ENCODE results near the gene CYP2R1. TPM values are rescaled to one million over a fixed set of nuclear protein-coding genes. Genes with fewer than 3 reads are reported as not detected.

Gene CYP2R1
- total RNA-seq, 2 experiments from 2014 or later = 14.2 to 15.8 TPM

- CTCF ChIA-PET = interaction anchor here (0.5 kb wide), 1 partner anchor 669 kb away, joined by 4 read pairs; no protein-coding TSS in a partner anchor
- Histone ChIP-seq H3K36me3 (ENCODE audit: insufficient read depth, low read length) (peaks cover 31% of the 10 kb centered on the region), H3K27ac (ENCODE audit: low read depth in 1 of 2, low read length in 2 of 2) (no peak overlapping the region), H3K4me3 (ENCODE audit: low read length) (no peak overlapping the region), H3K9me3 (ENCODE audit: control insufficient read depth in 1 of 2, insufficient read depth in 1 of 2, low read length in 2 of 2) (no peaks in the 10 kb centered on the region), H3K27me3 (ENCODE audit: control insufficient read depth in 1 of 2, insufficient read depth in 2 of 2, low read length in 2 of 2) (no peaks in the 10 kb centered on the region), H3K4me1 (ENCODE audit: insufficient read depth, low read length) (no peaks in the 10 kb centered on the region)
- Mint-ChIP-seq H3K27ac (peak overlapping the region; percentile 28), H3K9me3 (peaks cover 5% of the 10 kb centered on the region), H3K27me3 (no peaks in the 10 kb centered on the region), H3K36me3 (ENCODE audit: low read depth) (peaks cover 60% of the 10 kb centered on the region), H3K4me1 (ENCODE audit: low read depth) (peaks cover 26% of the 10 kb centered on the region), H3K4me3 (no peak overlapping the region)
- intact Hi-C loops (cut with DNase I, micrococcal nuclease) = no loop called here
- DNase-seq = no peak
- no peak for ATAC-seq (ENCODE audit: poor library complexity)
- POLR2A ChIA-PET = interaction anchor here (1.4 kb wide), 1 partner anchor 10 kb away, joined by 3 read pairs; no protein-coding TSS in a partner anchor
- TF ChIP-seq, protein P1, sequence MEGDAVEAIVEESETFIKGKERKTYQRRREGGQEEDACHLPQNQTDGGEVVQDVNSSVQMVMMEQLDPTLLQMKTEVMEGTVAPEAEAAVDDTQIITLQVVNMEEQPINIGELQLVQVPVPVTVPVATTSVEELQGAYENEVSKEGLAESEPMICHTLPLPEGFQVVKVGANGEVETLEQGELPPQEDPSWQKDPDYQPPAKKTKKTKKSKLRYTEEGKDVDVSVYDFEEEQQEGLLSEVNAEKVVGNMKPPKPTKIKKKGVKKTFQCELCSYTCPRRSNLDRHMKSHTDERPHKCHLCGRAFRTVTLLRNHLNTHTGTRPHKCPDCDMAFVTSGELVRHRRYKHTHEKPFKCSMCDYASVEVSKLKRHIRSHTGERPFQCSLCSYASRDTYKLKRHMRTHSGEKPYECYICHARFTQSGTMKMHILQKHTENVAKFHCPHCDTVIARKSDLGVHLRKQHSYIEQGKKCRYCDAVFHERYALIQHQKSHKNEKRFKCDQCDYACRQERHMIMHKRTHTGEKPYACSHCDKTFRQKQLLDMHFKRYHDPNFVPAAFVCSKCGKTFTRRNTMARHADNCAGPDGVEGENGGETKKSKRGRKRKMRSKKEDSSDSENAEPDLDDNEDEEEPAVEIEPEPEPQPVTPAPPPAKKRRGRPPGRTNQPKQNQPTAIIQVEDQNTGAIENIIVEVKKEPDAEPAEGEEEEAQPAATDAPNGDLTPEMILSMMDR (IDR thresholded peaks at IDR 0.05) = no peak
These were observed 9.8 kb downstream of the CYP2R1 start for GRCh38 chr11:14882196-14882595.

DNA sequence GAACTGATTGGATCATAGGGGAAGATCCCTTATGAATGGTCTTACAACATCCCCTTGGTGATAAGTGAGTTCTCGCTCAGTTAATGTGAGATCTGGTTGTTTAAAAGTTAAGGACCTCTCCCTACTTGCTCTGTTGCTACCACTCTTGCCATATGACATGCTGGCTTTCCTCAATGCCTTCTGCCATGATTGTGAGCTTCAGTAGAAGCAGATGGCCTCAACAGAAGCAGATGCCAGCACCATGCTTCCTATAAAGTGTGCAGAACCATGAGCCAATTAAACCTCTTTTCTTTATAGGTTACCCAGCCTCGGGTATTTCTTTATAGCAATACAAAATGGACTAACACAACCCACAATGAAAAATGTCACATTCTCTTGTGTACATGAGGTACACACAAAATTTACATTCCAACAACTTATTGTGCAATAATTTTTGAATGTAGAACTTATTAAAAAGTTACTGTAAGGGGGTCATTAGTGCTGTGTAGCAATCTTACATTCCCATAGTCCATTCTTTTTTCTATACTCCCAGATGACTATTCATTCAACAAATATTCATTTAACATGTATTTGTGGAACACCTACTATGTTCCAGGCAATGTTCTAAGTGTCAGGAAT lies 10.3 kb downstream of the CYP2R1 start:
- no peak for ATAC-seq (ENCODE audit: poor library complexity)
- H3K36me3 Mint-ChIP-seq (ENCODE audit: low read depth) = peaks cover 64% of the 10 kb centered on the region
- intact Hi-C loops (cut with DNase I, micrococcal nuclease) = no loop called here

DNA sequence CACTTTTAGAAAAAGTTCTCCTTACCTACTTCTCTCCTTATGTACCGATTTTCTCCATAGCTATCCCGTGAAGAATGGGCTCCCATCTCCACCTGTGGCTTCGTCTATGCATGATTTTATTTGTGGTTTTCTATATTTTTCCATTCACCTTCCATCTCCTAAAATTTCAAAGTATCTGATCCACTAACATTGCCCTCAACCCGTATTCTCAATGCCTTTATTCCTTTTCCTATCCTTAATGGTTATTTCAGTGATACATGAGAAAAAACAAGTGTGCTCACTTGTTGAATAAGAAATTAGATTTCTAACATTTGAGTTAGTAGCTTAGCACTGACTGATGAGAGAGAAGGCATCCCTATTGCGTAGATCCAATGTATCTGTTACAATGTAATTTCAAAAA lies 16.9 kb downstream of the CYP2R1 start:
- TF ChIP-seq, protein P1 (IDR thresholded peaks at IDR 0.05) = no peak
- Mint-ChIP-seq H3K27ac (peak overlapping the region; percentile 25), H3K4me3 (no peak overlapping the region), H3K4me1 (ENCODE audit: low read depth) (peaks cover 4% of the 10 kb centered on the region), H3K36me3 (ENCODE audit: low read depth) (peaks cover 85% of the 10 kb centered on the region), H3K9me3 (no peaks in the 10 kb centered on the region), H3K27me3 (no peaks in the 10 kb centered on the region)
- Histone ChIP-seq H3K4me3 (ENCODE audit: low read length) (no peak overlapping the region), H3K9me3 (ENCODE audit: control insufficient read depth in 1 of 2, insufficient read depth in 1 of 2, low read length in 2 of 2) (no peaks in the 10 kb centered on the region), H3K27ac (ENCODE audit: low read depth in 1 of 2, low read length in 2 of 2) (no peak overlapping the region), H3K27me3 (ENCODE audit: control insufficient read depth in 1 of 2, insufficient read depth in 2 of 2, low read length in 2 of 2) (no peaks in the 10 kb centered on the region), H3K36me3 (ENCODE audit: insufficient read depth, low read length) (peaks cover 45% of the 10 kb centered on the region), H3K4me1 (ENCODE audit: insufficient read depth, low read length) (no peaks in the 10 kb centered on the region)
- intact Hi-C loops (cut with DNase I, micrococcal nuclease) = no loop called here
- ChIA-PET CTCF (no interaction called here), POLR2A (no interaction called here)
- ATAC-seq (ENCODE audit: poor library complexity) (no peak), DNase-seq (no peak)

More for the DNA sequence above, 10.3 kb downstream of the CYP2R1 start:
- Histone ChIP-seq H3K9me3 (ENCODE audit: control insufficient read depth in 1 of 2, insufficient read depth in 1 of 2, low read length in 2 of 2) (no peaks in the 10 kb centered on the region), H3K27ac (ENCODE audit: low read depth in 1 of 2, low read length in 2 of 2) (no peak overlapping the region), H3K4me3 (ENCODE audit: low read length) (no peak overlapping the region), H3K27me3 (ENCODE audit: control insufficient read depth in 1 of 2, insufficient read depth in 2 of 2, low read length in 2 of 2) (no peaks in the 10 kb centered on the region), H3K36me3 (ENCODE audit: insufficient read depth, low read length) (peaks cover 36% of the 10 kb centered on the region), H3K4me1 (ENCODE audit: insufficient read depth, low read length) (no peaks in the 10 kb centered on the region)
- ChIA-PET CTCF (interaction anchor here (0.5 kb wide), 1 partner anchor 669 kb away, joined by 4 read pairs; no protein-coding TSS in a partner anchor), POLR2A (interaction anchor here (1.4 kb wide), 1 partner anchor 10 kb away, joined by 3 read pairs; no protein-coding TSS in a partner anchor)
- Mint-ChIP-seq H3K4me1 (ENCODE audit: low read depth) (peaks cover 21% of the 10 kb centered on the region), H3K9me3 (peaks cover 5% of the 10 kb centered on the region), H3K27ac (peak overlapping the region; percentile 28), H3K4me3 (no peak overlapping the region), H3K27me3 (no peaks in the 10 kb centered on the region)
- DNase-seq = no peak
- TF ChIP-seq, protein P1 (IDR thresholded peaks at IDR 0.05) = no peak

Data from CD4-positive, alpha-beta T cell (primary cell).